IPS-18c (cell line): ENCODE measurements around the gene KIAA1217.
"Not testable (repeated sequence)": the region's sequence is repeated elsewhere in the genome, so short reads cannot be mapped to it uniquely, and the experiment has no call there.

Source experiments
- H3K4me3 ChIP-seq: 2 replicates; pipeline ENCODE4 v1.7.0; 2013; ENCODE audit warnings: low read depth, mild to moderate bottlenecking, low read length, moderate library complexity; ENCODE audit not compliant: insufficient read depth
- H3K9me3 ChIP-seq: one replicate; pipeline ENCODE4 v1.6.1; 2013; ENCODE audit warnings: mild to moderate bottlenecking, low read length, moderate library complexity; ENCODE audit not compliant: control insufficient read depth, insufficient read depth

KIAA1217 gene

GRCh38 chr10:24468281-24468751 lies 259.4 kb downstream of the KIAA1217 start:
- Histone ChIP-seq H3K4me3 (no peak overlapping the region), H3K9me3 (no peaks in the 10 kb centered on the region)

- H3K4me3 ChIP-seq: no peak overlapping the region
- no peaks in the 10 kb centered on the region for H3K9me3 ChIP-seq
These were observed 261.1 kb downstream of the KIAA1217 start for GRCh38 chr10:24469993-24470392.

- no peaks in the 10 kb centered on the region for H3K9me3 ChIP-seq
- no peak overlapping the region for H3K4me3 ChIP-seq
These were observed 266.7 kb downstream of the KIAA1217 start for GRCh38 chr10:24475598-24475997.

GRCh38 chr10:24476913-24477701 lies 268.2 kb downstream of the KIAA1217 start:
- Histone ChIP-seq H3K4me3 (no peak overlapping the region), H3K9me3 (no peaks in the 10 kb centered on the region)

- Histone ChIP-seq H3K9me3 (no peaks in the 10 kb centered on the region), H3K4me3 (no peak overlapping the region)
These were observed 269.0 kb downstream of the KIAA1217 start for GRCh38 chr10:24477915-24478314.

GRCh38 chr10:24479806-24480205 lies 270.9 kb downstream of the KIAA1217 start:
- H3K9me3 ChIP-seq: no peaks in the 10 kb centered on the region

GRCh38 chr10:24480447-24480846 lies 271.5 kb downstream of the KIAA1217 start:
- Histone ChIP-seq H3K9me3 (no peaks in the 10 kb centered on the region), H3K4me3 (no peak overlapping the region)

More at GRCh38 chr10:24479806-24480205, 270.9 kb downstream of the KIAA1217 start:
- H3K4me3 ChIP-seq: no peak overlapping the region

GRCh38 chr10:24481241-24481640 lies 272.3 kb downstream of the KIAA1217 start:
- no peak overlapping the region for H3K4me3 ChIP-seq

GRCh38 chr10:24482713-24483112 lies 273.8 kb downstream of the KIAA1217 start:
- not testable (repeated sequence) for H3K9me3 ChIP-seq, H3K4me3 ChIP-seq

More at GRCh38 chr10:24481241-24481640, 272.3 kb downstream of the KIAA1217 start:
- H3K9me3 ChIP-seq: no peaks in the 10 kb centered on the region

GRCh38 chr10:24483701-24484100 lies 274.8 kb downstream of the KIAA1217 start:
- H3K9me3 ChIP-seq: no peaks in the 10 kb centered on the region
- H3K4me3 ChIP-seq: no peak overlapping the region

- H3K4me3 ChIP-seq: no peak overlapping the region
- H3K9me3 ChIP-seq: no peaks in the 10 kb centered on the region
These were observed 275.8 kb downstream of the KIAA1217 start for GRCh38 chr10:24484771-24485170.

GRCh38 chr10:24485304-24485703 lies 276.4 kb downstream of the KIAA1217 start:
- H3K4me3 ChIP-seq: no peak overlapping the region
- H3K9me3 ChIP-seq: no peaks in the 10 kb centered on the region

GRCh38 chr10:24488631-24489030 lies 279.7 kb downstream of the KIAA1217 start:
- H3K4me3 ChIP-seq: no peak overlapping the region

GRCh38 chr10:24493165-24493564 lies 284.2 kb downstream of the KIAA1217 start:
- no peak overlapping the region for H3K4me3 ChIP-seq
- no peaks in the 10 kb centered on the region for H3K9me3 ChIP-seq

More at GRCh38 chr10:24488631-24489030, 279.7 kb downstream of the KIAA1217 start:
- H3K9me3 ChIP-seq: no peaks in the 10 kb centered on the region

- Histone ChIP-seq H3K9me3 (no peaks in the 10 kb centered on the region), H3K4me3 (no peak overlapping the region)
These were observed 285.3 kb downstream of the KIAA1217 start for GRCh38 chr10:24494236-24494635.

- H3K9me3 ChIP-seq: no peaks in the 10 kb centered on the region
- H3K4me3 ChIP-seq: no peak overlapping the region
These were observed 285.8 kb downstream of the KIAA1217 start for GRCh38 chr10:24494777-24495176.

- no peak overlapping the region for H3K4me3 ChIP-seq
- H3K9me3 ChIP-seq: no peaks in the 10 kb centered on the region
These were observed 286.9 kb downstream of the KIAA1217 start for GRCh38 chr10:24495666-24496460.

- no peaks in the 10 kb centered on the region for H3K9me3 ChIP-seq
- H3K4me3 ChIP-seq: no peak overlapping the region
These were observed 288.0 kb downstream of the KIAA1217 start for GRCh38 chr10:24496906-24497305.
